Muscle of back (tissue), 13 donors: ENCODE measurements around the gene LSM14B. TPM values are rescaled to one million over a fixed set of nuclear protein-coding genes. Genes with fewer than 3 reads are reported as not detected.
A peak's percentile ranks its signal among the peaks of the same experiment; 100 is the strongest.
"Not testable (repeated sequence)": the region's sequence is repeated elsewhere in the genome, so short reads cannot be mapped to it uniquely, and the experiment has no call there.

ENCODE experiments used
- DNase-seq, 3 donors: peaks; one replicate each; pipeline versions ENCODE4 v3.0.0 to v3.0.0-alpha.2; 2013
- long read RNA-seq, 9 donors: transcript quantifications; one replicate each; lab custom pipeline, GENCODE V29; 2026
- polyA plus RNA-seq, 10 donors: library from polyadenylated mRNA; unstranded; fragments of 120-200 nt; gene quantifications; one replicate each; pipeline ENCODE4 v1.2.1, GENCODE V29; 2013; ENCODE audit not compliant: insufficient read length in 10 of 10

LSM14B gene
- 10 to 100 TPM; 60.9 to 93.3 (median 79.6) TPM for polyA plus RNA-seq
- long read RNA-seq, donor 1, partial matches to known transcripts: 6 of 13 reads
- long read RNA-seq, donor 1, other reads (novel, unspliced or antisense): 6 of 13 reads
- long read RNA-seq, donor 2, partial matches to known transcripts: 0 of 6 reads
- long read RNA-seq, donor 2, other reads (novel, unspliced or antisense): 6 of 6 reads
- long read RNA-seq, donor 3: 0 reads
- long read RNA-seq, donor 4, partial matches to known transcripts: 0 of 8 reads
- long read RNA-seq, donor 4, other reads (novel, unspliced or antisense): 7 of 8 reads
- long read RNA-seq, donor 5, partial matches to known transcripts: 5 of 6 reads
- long read RNA-seq, donor 5, other reads (novel, unspliced or antisense): 0 of 6 reads
- long read RNA-seq, donor 6, partial matches to known transcripts: 65 of 73 reads
- long read RNA-seq, donor 6, other reads (novel, unspliced or antisense): 5 of 73 reads
- long read RNA-seq, donor 7, partial matches to known transcripts: 0 of 10 reads
- long read RNA-seq, donor 7, other reads (novel, unspliced or antisense): 9 of 10 reads
- long read RNA-seq, donor 8, partial matches to known transcripts: 0 of 2 reads
- long read RNA-seq, donor 8, other reads (novel, unspliced or antisense): 0 of 2 reads
- long read RNA-seq, donor 9, partial matches to known transcripts: 92 of 92 reads
- long read RNA-seq, donor 9, other reads (novel, unspliced or antisense): 0 of 92 reads

DNA sequence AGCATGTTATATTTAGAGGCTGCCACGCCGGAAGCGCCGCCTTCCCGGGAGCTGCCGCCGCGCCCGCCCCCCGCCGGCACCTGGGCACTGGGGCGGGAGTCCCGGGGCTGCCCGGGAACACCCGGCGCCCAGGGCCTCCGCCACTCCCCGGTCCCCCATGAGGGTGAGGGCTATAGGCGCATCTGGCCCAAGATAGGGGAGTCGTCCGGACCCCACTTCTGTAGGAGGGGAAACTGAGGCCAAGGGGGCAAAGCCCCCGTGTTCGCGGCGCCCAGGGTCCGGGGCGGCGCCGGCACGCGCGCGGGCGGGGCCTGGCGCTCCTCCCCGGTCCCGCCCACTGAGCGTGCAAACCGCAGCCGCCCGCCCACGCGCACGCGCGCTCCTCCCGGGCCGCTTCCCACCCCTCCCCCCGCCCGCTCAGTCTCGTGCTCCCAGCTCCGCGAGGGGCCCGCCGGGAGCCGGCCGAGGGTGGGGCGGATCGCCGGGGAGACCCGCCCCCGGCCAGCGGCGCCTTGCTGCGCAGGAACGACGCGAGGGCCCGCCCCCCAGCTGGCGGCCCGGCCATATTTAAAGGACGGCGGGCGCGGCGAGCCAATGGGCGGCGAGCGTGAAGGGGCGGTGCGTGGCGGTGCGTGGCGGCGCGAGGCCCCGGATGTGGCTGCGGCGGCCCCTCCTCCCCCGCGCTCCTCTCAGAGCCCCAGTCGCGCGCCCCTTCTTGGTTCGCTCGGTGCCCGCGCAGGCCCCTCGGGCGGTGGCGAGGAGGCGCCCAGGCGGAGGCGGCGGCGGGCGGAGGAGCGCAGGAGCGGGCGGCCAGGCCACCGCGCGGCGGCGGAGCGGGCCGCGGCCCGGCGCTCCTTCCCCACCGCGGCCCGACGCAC, at the start of gene LSM14B:
LSM14B (plus strand) TSS at position 700 of the 878 bp plus-strand sequence. CDS start 192 bp downstream, outside the sequence.
- peak; percentile 99 for DNase-seq

DNA sequence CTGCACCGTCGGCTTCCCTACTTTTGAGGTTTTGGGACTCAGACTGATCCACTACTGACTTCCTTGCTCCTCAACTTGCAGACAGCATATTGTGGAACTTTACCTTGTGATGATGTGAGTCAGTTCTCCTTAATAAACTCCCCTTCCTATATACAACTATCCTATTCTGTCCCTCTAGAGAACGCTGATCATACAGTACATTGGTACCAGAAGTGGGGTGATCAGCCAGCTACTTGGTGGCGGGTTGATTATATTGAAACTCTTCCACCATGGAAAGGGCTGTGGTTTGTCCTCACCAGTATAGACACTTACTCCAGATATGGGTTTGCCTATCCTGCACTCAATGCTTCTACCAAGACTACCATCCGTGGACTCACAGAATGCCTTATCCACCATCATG, 49.0 kb upstream of the LSM14B start:
- DNase-seq: no peak

DNA sequence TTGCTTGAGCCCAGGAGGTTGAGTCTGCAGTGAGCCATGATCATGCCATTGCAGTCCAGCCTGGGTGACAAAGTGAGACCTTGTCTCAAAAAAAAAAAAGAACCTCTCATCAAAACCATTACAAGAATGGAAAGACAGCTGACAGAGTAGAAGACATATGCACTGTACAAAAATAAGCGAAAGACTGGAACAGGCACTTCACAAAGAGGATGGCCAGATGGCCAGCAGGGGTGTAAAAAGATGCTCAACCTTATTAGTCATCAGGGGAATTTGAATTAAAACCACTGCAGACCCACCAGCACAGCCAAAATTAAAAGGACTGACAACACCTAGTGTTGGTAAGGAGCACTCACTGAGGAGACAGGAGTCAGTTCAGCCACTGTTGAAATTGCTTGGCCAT, 43.1 kb upstream of the LSM14B start:
- no peak for DNase-seq

DNA sequence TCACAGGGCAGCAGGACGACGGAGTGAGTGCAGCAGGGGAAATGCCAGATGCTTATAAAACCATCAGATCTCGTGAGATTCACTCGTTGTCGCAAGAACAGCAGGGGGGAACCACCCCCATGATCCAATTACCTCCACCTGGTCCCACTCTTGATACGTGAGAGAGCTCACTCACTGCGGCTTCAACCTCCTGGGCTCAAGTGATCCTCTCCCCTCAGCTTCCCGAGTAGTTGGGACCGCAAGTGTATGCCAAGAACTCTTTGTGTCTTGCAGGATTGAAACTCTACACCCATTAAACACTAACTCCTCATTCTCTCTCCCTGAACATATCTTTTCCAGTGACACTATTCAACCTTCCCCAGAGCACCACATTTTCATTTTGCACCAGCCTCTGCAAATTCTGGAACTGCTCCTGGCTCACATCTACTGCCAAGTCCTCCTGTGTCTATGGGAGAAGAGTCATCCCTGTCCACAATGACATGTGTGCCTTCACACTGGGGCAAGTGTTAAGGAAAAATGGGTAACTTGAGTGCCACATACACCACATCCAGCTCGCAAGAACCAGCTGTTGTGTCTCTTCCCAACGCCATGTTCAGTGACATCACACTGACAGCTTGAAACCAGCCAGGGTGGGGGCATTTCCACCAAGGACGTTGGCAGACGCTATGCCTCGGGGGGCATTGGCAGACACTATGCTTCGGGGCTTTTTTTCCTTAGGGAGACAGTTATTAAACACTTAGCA, 41.9 kb upstream of the LSM14B start:
- peak in 2 of 3 donors; percentile 10 to 46 for DNase-seq

DNA sequence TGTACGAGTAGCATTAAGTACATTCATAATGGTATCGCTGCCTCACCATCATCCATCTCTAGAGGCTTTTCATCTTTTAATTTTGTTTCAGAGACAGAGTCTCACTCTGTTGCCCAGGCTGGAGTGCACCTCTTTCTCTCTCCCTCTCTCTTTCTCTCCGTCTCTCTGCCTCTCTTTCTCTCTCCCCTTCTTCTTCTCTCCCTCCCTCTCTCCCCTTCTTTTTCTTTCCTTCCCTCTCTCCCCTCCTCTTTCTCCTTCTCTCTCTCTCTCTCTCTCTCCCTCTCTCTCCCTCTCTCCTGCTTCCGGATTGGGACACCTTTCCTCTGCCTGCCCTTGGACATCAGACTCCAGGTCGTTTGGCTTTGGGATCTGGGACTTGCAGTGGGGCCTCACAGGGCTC, 39.0 kb upstream of the LSM14B start:
- no peak for DNase-seq

DNA sequence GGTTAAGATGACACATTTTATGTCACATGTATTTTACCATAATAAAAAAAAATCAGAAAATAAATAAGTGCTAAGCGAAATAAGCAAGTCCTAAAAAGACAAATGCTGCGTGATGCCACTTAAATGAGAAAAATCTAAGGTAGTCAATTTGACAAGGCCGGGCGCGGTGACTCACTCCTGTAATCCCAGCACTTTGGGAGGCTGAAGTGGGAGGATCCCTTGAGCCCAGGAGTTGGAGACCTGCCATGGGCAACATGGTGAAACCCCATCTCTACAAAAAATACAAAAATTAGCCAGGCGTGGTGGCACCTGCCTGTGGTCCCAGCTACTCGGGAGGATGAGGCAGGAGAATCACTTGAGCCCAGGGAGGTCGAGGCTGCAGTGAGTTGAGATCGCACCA, 38.1 kb upstream of the LSM14B start:
- DNase-seq: not testable (repeated sequence)

DNA sequence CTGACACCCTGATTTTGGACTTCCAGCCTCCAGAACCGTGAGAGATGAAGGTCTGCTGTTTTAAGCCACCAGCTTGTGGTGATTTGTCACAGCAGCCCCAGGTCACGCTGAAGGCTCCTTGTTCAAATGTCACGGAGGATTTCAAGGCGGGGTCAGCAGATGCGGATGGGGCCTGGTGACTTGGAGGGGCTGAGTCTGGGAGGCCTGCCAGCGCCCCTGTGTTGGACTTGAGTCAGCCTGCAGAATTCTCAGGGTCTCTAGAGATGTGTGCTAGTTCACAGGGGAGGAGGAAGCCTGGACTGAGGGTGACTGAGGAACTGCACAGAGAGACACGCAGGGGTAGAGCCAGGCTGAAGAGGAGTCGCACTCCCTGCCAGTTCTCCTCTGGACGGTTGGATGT, 37.1 kb upstream of the LSM14B start:
- DNase-seq: no peak

DNA sequence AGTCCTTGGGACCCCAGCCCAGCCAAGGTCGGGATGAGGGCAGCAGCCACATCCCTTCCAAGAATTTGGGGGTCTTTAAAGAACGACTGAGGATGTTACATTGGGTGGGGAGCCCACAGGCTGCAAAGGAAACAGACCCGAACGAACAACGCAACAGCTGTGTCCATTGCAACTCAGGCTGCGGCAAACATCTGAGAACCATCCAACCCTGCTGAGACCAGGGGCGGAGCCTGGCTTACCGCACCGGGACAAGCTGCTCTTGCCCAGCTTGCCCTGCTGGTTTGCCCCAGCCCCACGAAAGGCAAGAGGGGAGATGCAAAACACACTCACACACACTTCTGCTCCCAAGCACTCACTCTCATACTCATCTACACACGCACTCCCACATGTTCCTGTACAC, 35.0 kb upstream of the LSM14B start:
- peak in 1 of 3 donors; percentile 5 for DNase-seq

DNA sequence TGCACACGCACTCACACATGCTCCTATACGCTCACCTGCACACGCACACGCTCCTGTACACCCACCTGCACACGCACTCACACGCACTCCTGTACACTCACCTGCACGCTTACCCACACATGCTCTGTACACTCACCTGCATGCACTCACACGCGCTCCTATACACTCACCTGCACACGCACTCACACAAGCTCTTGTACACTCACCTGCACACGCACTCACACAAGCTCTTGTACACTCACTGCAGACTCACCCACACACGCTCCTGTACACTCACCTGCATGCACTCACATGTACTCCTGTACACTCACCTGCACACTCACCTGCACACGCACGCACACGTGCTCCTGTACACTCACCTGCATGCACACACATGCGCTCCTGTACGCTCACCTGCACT, 34.6 kb upstream of the LSM14B start:
- no peak for DNase-seq

DNA sequence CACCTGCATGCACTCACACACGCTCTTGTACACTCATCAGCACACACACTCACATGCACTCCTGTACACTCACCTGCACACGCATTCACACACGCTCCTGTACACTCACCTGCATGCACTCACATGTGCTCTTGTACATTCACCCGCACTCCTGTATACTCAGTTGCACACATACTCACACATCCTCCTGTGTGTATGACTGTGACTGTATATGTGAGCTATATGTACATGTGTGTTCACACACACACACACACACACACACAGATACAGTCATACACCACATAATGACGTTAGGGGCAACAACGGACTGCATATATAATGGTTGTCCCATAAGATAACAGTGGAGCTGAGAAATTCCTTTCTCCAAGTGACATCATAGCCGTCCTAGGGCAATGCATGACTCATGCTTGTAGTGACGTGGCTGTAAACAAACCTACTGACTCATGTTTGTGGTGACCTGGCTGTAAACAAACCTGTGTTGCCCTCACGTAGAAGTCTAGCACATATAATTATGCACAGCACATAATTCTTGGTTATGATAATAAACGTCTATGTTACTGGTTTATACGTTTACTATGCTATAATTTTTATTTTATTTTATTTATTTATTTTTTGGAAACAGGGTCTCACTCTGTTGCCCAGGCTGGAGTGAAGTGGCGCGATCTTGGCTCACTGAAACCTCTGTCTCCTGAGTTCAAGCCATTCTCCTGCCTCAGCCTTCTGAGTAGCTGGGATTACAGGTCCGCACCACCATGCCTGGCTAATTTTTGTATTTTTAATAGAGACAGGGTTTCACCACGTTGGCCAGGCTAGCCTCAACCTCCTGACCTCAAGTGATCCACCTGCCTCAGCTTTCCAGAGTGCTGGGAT, 33.8 kb upstream of the LSM14B start:
- no peak for DNase-seq

DNA sequence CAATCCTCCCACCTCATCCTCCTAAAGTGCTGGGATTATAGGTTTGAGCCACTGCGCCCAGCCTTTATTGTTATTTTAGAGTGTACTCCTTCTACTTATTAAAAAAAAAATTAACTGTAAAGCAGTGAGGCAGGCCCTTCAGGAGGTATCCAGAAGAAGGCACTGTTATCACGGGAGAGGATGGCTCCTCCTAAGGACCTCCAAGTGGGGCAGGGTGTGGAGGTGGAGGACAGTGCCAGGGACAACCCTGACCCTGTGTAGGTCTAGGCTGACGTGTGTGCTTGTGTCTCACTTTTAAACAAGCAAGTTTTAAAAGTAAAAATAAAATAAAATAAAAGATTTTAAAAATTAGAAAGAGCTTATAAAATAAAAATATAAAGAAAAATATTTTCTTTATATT, 32.9 kb upstream of the LSM14B start:
- DNase-seq: no peak

DNA sequence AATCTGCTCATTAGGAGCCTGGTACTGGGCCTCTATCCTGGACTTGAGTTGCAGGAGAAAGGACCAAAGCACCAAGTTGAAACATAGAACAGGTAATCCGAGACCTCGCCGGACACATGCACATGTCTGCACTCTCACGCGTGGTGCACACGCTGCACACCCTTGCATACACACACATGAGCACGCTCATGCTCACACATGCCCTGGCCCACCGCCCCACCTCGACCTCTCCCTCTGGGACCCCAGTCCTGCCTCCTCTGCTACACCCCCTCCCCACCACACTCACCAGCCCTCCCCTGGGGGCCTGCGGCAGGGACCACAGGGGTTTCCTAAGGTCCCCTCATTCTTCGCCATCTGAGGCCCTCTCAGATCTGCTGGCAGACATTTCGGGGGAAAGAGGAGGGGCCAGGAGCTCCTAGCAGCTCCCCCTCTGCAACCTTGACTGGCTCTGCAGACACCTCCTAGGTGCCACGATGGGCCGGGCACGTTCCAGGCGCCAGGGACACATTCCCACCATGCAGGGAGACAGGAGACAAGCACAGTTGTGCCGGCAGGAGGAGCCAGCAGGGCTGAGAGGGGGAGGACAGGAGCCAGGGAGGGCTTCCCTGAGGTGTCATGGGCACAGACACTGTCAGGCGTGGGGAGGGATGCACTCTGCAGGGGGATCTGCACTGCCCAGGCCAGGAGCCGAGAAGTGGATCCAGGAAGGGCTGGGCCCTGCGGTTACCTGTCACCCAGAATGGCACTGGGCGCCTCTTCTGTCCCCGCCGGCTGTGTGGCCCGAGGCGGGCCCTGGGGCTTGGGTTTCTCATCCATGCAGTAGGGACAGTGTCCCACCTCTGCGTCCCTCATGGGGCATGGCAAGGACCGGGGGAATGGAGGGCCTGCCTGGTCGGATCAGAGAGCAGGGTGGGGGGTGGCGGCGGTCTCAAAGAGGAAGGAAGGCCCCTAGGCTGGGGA, 25.6 kb upstream of the LSM14B start:
- DNase-seq: no peak

DNA sequence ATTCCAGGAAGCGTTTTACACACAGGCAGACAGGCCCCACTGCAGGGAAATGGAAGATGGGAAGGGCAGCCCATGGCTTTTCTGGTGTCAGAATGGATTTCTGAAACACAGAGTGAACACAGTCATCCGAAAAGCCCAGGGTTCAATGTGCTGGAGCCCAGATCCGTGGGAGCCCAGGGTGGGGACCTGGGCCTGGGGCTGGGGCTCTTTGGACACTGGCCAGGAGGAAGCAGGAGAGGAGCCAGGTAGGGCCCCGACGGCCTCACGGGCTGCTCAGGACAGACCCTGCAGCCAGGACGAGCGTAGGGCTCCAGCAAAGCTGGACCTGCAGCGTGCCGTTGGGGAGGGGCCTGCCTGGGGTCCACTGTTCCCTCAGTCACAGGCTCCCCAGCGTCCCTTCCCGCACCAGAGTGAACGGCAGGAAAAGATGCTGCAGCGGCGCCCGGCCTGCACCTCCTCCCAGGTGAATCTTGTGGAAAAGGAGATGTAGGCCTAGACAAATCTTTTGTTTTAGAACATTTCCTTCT, 24.3 kb upstream of the LSM14B start:
- no peak for DNase-seq

DNA sequence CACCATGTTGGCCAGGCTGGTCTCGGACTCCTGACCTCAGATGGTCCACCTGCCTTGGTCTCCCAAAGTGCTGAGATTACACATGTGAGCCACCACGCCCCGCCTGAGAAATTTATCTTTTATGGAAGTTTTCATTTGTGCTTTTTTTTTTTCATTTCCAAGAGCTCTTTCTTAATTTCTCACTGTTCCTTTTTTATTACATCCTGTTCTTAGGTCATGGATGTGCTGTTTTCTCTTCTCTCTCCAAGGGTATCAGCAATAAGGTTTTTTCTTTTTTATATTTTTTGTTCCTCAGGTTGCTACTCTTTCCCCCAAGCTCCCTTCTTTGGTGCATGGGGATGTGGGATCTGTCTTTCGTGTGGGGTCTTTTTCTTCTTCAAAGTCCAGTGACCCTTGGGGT, 21.2 kb upstream of the LSM14B start:
- no peak for DNase-seq

DNA sequence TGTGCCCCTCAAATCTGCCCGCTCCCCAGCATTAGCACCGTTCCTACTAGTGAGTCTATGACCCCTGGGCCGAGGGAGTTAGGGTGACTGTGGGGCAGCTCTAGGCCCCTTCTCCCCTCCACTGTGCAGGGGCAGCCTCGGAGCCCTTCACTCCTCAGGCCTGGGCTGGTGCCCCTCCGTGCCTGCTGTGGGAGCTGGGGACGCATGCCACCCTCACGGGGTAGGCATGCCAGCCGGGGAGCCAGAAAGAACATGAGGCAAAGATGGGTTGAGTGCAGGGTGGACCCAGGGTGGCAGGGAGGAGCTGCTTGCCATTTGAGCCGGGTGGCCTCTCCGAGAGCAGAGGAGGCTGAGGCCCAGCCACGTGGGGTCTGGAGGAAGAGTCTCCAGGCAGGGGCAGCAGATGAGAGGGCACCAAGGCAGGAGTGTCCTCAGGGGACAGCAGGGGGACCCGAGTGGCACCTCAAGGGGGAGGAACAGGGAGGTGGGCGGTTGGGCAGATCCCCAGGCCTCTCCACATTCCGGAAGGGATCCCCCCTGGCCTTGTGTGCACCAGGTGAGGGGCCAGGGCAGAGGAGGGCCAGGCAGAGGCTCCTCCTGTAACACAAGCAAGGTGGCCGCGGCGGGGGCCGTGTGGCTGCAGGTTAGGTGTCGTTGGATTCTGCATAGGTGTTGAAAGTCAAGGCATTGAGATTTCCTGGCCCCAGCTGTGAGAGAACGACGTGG, 18.6 kb upstream of the LSM14B start:
- DNase-seq: no peak

DNA sequence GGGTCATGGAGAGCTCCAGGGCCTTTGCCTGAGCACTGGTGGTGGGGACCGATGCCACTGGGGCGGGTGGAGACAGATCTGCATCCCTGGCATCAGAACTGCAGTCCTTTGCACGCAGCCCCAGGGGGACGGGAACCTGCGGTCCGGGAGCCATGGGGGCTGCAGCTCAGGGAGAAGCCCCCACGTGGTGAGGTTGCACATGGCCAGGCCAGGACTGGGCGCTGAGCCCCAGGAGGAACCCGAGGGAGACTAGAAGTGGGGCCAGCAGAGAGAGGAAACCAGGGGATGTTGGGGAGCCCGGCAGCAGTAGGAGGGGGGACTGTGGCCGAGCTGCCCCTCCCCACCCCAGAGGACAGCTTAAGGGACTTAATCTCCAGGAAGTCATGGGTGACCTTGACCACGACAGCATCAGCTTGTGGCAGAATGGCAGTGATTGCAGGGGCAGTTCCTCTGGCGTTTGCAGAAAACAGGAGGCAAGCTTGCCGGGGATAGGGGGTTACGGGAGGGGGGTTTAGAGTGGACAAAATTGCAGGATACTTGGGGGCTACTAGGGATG, 18.0 kb upstream of the LSM14B start:
- DNase-seq: no peak

DNA sequence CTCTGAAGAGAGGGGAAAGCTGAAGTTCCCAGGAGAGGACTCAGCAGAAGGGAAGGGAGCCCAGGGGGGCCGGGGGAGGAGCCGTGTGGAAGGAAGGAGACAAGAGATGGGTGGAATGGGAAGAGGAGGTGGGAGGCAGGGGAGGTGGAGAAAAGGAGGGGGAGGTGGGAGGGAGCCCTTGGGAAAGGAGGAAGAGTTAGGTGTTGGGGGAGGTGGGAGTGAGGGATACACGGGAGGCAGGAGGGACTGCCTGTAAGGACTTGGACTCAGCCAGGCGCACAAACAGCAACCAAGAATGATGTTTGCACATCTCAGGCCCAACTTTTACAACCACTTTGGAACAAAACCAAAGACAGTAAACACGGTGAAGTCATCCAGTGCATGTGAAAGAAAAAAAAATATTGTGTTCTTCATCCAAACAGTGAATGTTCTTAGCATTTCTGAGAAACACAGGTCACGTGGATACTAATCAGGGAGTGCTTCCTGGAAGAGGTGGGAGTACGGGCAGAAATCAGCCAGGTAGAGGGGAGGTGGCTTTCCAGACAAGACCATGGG, 17.4 kb upstream of the LSM14B start:
- peak in 2 of 3 donors; percentile 27 to 66 for DNase-seq

DNA sequence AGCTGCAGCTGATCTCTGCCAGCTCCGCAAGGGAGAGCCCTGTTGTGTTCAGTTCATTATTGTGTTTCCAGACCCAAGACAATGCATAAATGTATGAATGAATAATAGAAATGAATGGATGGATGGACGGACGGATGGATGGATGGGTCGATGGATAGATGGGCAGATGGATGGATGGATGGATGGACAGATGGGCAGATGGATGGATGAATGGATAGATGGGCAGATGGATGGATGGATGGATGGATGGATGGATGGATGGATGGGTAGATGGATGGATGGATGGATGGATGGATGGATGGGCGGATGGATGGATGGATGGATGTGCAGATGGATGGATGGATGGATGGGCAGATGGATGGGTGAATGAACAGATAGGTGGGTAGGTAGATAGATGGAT, 16.7 kb upstream of the LSM14B start:
- no peak for DNase-seq
